ENCODE data around the gene ACRV1. TPM values are rescaled to one million over a fixed set of nuclear protein-coding genes. Genes with fewer than 3 reads are reported as not detected.
"Not testable (repeated sequence)": the region's sequence is repeated elsewhere in the genome, so short reads cannot be mapped to it uniquely, and the experiment has no call there.

The ACRV1 gene
- not detected for total RNA-seq

- H3K4me3 ChIP-seq: no peak within 1 kb of the TSS
- H3K27me3 ChIP-seq: no peaks in the 10 kb centered on the region
- TF ChIP-seq CTCF (IDR thresholded peaks at IDR 0.05): no peak
- no peak within 1 kb of the TSS for H3K27ac ChIP-seq
- no peaks in the 10 kb centered on the region for H3K4me1 ChIP-seq
- H3K9me3 ChIP-seq: no peaks in the 10 kb centered on the region
- DNase-seq (ENCODE audit: low spot score): no peak
- H3K36me3 ChIP-seq: no peaks in the 10 kb centered on the region
Observed at GRCh38 chr11:125680747-125681146, at the start of gene ACRV1. Gene ACRV1, minus strand, starts transcription at chr11:125680847. Its CDS starts 67 bp downstream, at chr11:125680780.

GRCh38 chr11:125728969-125729368 lies 48.3 kb upstream of the ACRV1 start:
- H3K27ac ChIP-seq: no peak overlapping the region
- H3K4me3 ChIP-seq: no peak overlapping the region
- DNase-seq (ENCODE audit: low spot score): no peak
- TF ChIP-seq CTCF (IDR thresholded peaks at IDR 0.05): no peak
- no peaks in the 10 kb centered on the region for H3K9me3 ChIP-seq
- H3K27me3 ChIP-seq: no peaks in the 10 kb centered on the region
- H3K36me3 ChIP-seq: no peaks in the 10 kb centered on the region
- H3K4me1 ChIP-seq: no peaks in the 10 kb centered on the region

GRCh38 chr11:125724125-125724524 lies 43.5 kb upstream of the ACRV1 start:
- H3K4me3 ChIP-seq: no peak overlapping the region
- no peak for TF ChIP-seq CTCF (IDR thresholded peaks at IDR 0.05)
- no peak overlapping the region for H3K27ac ChIP-seq
- H3K36me3 ChIP-seq: no peaks in the 10 kb centered on the region
- H3K27me3 ChIP-seq: no peaks in the 10 kb centered on the region
- DNase-seq (ENCODE audit: low spot score): no peak
- no peaks in the 10 kb centered on the region for H3K4me1 ChIP-seq
- H3K9me3 ChIP-seq: no peaks in the 10 kb centered on the region

- Histone ChIP-seq H3K27ac (no peak overlapping the region), H3K4me3 (no peak overlapping the region), H3K36me3 (no peaks in the 10 kb centered on the region), H3K27me3 (no peaks in the 10 kb centered on the region), H3K4me1 (no peaks in the 10 kb centered on the region), H3K9me3 (no peaks in the 10 kb centered on the region)
- DNase-seq (ENCODE audit: low spot score): no peak
- TF ChIP-seq CTCF (IDR thresholded peaks at IDR 0.05): no peak
Observed at GRCh38 chr11:125720781-125721180, 40.1 kb upstream of the ACRV1 start.

GRCh38 chr11:125704686-125705085 lies 24.0 kb upstream of the ACRV1 start:
- H3K36me3 ChIP-seq; H3K27ac ChIP-seq; H3K27me3 ChIP-seq; DNase-seq (ENCODE audit: low spot score); H3K9me3 ChIP-seq; H3K4me3 ChIP-seq; H3K4me1 ChIP-seq: not testable (repeated sequence)

DNA sequence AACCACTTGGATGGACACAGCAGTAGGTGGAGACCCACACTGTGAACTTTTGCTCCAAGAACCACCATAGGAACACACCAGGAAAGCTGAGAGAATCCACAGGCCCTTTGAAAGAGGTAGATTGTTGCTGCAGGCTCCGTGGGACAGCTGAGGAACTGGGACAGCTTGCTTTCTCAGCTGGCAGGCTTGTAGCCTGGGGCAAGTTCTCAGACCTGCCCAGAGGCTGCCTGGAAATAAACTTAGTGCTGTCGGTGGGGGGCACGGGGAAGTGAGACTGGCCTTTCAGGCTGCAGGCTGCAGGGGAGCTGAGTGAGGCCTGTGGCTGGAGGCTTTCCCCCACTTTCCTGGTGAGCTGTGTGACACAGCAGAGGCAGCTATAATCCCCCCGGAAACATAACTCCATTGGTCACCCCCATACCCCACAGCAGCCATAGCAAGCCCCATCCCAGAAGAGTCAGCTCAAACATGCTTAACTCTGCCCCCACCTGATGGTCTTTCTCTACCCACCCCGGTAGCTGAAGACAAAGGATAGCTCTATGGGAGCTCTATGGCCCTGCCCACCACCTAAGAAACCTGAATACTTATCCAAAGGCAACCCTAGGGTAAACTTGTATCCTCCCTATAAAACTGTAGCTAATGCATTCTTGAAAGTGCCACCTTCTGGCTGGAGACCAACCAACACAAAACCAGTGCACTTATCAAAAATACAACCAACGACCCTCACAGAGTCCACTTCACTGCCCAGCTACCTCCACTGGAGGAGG lies 21.4 kb upstream of the ACRV1 start:
- Histone ChIP-seq H3K27me3 (no peaks in the 10 kb centered on the region), H3K27ac (no peak overlapping the region), H3K4me1 (no peaks in the 10 kb centered on the region), H3K4me3 (no peak overlapping the region), H3K9me3 (no peaks in the 10 kb centered on the region), H3K36me3 (no peaks in the 10 kb centered on the region)
- TF ChIP-seq CTCF (IDR thresholded peaks at IDR 0.05): no peak
- no peak for DNase-seq (ENCODE audit: low spot score)

Data from right atrium auricular region (tissue), 2 donors.